Activated CD4-positive, alpha-beta memory T cell treated with anti-CD3 and anti-CD28 coated beads, Interleukin-2, amount 10 ng/mL, durations not matched to agents 7 days and 5 days (primary cell): ENCODE data around the gene LTO1. TPM values are rescaled to one million over a fixed set of nuclear protein-coding genes. Genes with fewer than 3 reads are reported as not detected.

Experiments used
- CTCF ChIA-PET: fragments of 350-600 bp; sonication (Branson Sonifier 250); formaldehyde crosslinking; loops from one replicate; lab custom pipeline; 2021; ENCODE audit warnings: antibody characterized with exemption, inconsistent platforms; lab: Charles Lee
- POLR2A ChIA-PET: fragments of 350-600 bp; sonication (Branson Sonifier 250); formaldehyde crosslinking; loops from one replicate; lab custom pipeline; 2021; ENCODE audit warnings: antibody characterized with exemption; lab: Charles Lee
- DNase-seq: peaks from one replicate; pipeline ENCODE4 v3.0.0-alpha.2; 2020
- H3K27ac Mint-ChIP-seq: one replicate; pipeline ENCODE4 v1.8.0; 2021; ENCODE audit warnings: mild to moderate bottlenecking, mixed read lengths
- H3K27me3 Mint-ChIP-seq: one replicate; pipeline ENCODE4 v1.8.0; 2021; ENCODE audit warnings: mixed read lengths
- H3K36me3 Mint-ChIP-seq: one replicate; pipeline ENCODE4 v1.8.0; 2021; ENCODE audit warnings: low read depth, mixed read lengths
- H3K4me1 Mint-ChIP-seq: one replicate; pipeline ENCODE4 v1.8.0; 2021; ENCODE audit warnings: mixed read lengths
- H3K4me3 Mint-ChIP-seq: one replicate; pipeline ENCODE4 v1.8.0; 2021; ENCODE audit warnings: mild to moderate bottlenecking, mixed read lengths
- H3K9me3 Mint-ChIP-seq: one replicate; pipeline ENCODE4 v1.8.0; 2021; ENCODE audit warnings: mixed read lengths
- total RNA-seq, 2 experiments: library from RNA; stranded (reverse); gene quantifications; one replicate each; pipeline ENCODE4 v1.2.3, GENCODE V29; 2021

LTO1 gene
- total RNA-seq, 2 experiments from 2014 or later, result 23.4 to 25.5 TPM

- Mint-ChIP-seq H3K4me1 (no peaks in the 10 kb centered on the region), H3K4me3 (no peak overlapping the region), H3K9me3 (no peaks in the 10 kb centered on the region), H3K27me3 (no peaks in the 10 kb centered on the region), H3K27ac (no peak overlapping the region), H3K36me3 (no peaks in the 10 kb centered on the region)
- CTCF ChIA-PET, result no interaction called here
- DNase-seq, result no peak
- POLR2A ChIA-PET, result no interaction called here
These were observed 17.1 kb downstream of the LTO1 start for GRCh38 chr11:69657911-69658625.

DNA sequence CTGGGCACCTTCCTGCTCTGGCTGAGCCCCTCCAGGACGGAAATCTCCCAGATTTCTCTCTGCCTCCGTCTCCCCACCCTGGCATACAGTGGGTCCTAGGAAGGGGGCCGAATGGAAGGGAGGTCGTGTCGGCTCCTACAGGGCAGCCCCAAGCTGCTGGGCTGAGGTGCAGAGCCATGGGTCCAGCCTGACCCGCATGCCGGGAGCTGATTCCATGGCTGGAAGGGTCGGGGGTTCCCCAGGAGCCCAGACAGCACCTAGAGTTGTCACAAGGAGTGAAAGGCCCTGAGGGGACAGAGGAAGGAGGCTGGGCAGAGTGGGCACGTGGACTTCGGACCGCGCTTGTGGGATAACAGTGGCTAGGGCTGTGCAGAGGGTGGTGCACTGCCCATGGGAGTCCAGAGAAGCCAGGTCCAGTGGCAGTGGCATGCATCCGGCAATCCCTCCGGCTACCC, 17.7 kb downstream of the LTO1 start:
- CTCF ChIA-PET, result interaction anchor here (2.4 kb wide), 1 partner anchor 13 kb away, joined by 8 read pairs; no protein-coding TSS in a partner anchor
- Mint-ChIP-seq H3K9me3 (no peaks in the 10 kb centered on the region), H3K27ac (no peak overlapping the region)

DNA sequence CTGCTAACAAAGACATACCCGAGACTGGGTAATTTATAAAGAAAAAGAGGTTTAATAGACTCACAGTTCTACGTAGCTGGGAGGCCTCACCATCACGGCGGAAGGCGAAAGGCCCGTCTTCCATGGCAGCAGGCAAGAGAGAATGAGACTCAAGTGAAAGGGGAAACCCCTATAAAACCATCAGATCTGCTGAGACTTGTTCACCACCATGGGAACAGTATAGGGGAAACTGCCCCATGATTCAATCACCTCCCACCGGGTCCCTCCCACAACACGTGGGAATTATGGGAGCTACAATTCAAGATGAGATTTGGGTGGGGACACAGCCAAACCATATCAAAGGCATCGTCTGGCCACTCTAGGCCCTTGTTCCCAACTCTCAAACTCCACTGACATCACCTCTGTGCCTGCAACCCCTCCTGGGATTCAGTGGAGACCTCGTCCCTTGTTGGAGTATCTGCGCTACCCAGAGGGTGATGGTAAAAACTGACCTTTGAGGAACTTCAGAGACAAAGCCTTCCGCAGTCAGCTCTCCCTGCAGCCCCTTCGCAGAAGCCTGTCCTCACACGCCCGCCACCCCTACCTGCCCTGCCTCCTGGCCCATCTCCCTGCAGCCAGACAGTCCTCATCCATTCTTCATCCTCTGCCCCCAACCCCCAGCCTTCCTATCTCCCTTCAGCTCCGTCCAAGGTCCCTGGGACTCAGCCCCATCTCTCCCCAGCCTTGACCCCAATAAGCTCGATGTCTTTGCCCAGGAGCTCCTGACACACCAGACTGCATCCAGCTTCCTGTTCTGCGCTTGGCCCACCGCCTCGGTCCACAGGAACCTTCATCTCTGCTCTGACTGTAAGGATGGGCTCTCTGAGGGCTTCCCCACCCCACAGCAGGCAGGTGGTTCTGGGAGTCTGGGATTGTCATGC, 18.4 kb downstream of the LTO1 start:
- no peak for DNase-seq
- no peaks in the 10 kb centered on the region for H3K9me3 Mint-ChIP-seq
- H3K4me1 Mint-ChIP-seq, result no peaks in the 10 kb centered on the region
- H3K27ac Mint-ChIP-seq, result no peak overlapping the region
- ChIA-PET CTCF (interaction anchor here (2.4 kb wide), 1 partner anchor 14 kb away, joined by 8 read pairs; no protein-coding TSS in a partner anchor), POLR2A (no interaction called here)
- no peaks in the 10 kb centered on the region for H3K36me3 Mint-ChIP-seq
- no peak overlapping the region for H3K4me3 Mint-ChIP-seq
- no peaks in the 10 kb centered on the region for H3K27me3 Mint-ChIP-seq

More for the DNA sequence above, 17.7 kb downstream of the LTO1 start:
- Mint-ChIP-seq H3K36me3 (no peaks in the 10 kb centered on the region), H3K4me1 (no peaks in the 10 kb centered on the region), H3K27me3 (no peaks in the 10 kb centered on the region), H3K4me3 (no peak overlapping the region)
- POLR2A ChIA-PET, result no interaction called here
- no peak for DNase-seq

DNA sequence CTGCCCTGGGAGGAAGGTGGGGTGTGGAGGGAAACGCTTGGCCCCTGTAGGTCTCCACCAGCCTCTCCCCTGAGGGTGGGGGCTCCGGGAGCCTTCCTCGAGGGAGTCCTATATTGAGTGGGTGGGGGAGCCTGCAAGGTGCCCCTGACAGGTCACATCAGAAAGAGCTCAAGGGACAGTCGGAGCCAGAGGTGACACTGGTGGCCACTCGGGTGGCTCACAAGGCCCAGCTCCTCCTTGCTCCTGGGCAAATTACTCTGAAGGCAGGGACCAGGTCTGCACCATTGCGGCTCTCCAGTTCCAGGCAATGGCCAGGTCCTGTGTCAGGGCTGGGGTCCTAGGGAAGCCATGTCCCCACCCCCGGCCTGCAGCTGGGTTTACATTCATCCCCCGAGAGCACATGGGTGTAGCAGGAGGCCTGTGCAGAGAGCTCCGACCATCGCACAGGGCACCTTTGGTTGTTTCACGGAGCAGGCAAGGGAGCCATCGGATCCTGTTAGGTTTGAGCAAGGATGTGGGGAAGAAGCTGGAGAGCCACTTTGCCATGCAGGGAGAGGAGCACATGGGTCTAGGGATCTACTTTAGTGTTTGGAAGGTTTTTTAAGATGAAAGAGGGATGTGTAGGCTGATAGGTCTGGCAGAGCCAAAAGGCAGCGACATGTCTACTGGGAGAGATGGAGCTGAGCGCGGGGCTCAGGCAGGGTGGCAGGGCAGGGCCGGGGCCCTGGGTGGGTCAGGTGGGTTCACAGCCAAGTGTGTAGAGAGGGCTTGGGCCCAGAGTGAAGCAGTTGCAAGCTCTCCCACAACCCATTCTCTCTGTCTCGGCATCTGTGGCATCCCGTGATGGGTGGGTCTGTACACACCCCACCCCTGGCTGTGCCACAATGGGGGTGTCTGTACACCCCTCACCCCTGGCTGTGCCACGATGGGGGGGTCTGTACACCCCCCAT, 19.4 kb downstream of the LTO1 start:
- DNase-seq, result no peak
- H3K4me3 Mint-ChIP-seq, result no peak overlapping the region
- ChIA-PET CTCF (interaction anchor here (2.4 kb wide), 1 partner anchor 15 kb away, joined by 8 read pairs; no protein-coding TSS in a partner anchor), POLR2A (interaction anchor here (0.7 kb wide), 1 partner anchor 14 kb away, joined by 3 read pairs; no protein-coding TSS in a partner anchor)
- H3K27ac Mint-ChIP-seq, result no peak overlapping the region
- H3K36me3 Mint-ChIP-seq, result no peaks in the 10 kb centered on the region
- no peaks in the 10 kb centered on the region for H3K9me3 Mint-ChIP-seq
- no peaks in the 10 kb centered on the region for H3K27me3 Mint-ChIP-seq
- H3K4me1 Mint-ChIP-seq, result no peaks in the 10 kb centered on the region

GRCh38 chr11:69654660-69655478, 20.3 kb downstream of the LTO1 start:
- DNase-seq, result no peak
- H3K27me3 Mint-ChIP-seq, result no peaks in the 10 kb centered on the region
- no peak overlapping the region for H3K27ac Mint-ChIP-seq
- H3K36me3 Mint-ChIP-seq, result no peaks in the 10 kb centered on the region
- no peaks in the 10 kb centered on the region for H3K4me1 Mint-ChIP-seq
- ChIA-PET POLR2A (interaction anchor here (0.7 kb wide), 1 partner anchor 15 kb away, joined by 3 read pairs; no protein-coding TSS in a partner anchor), CTCF (interaction anchor here (2.4 kb wide), 1 partner anchor 16 kb away, joined by 8 read pairs; no protein-coding TSS in a partner anchor)
- H3K4me3 Mint-ChIP-seq, result no peak overlapping the region
- H3K9me3 Mint-ChIP-seq, result no peaks in the 10 kb centered on the region

DNA sequence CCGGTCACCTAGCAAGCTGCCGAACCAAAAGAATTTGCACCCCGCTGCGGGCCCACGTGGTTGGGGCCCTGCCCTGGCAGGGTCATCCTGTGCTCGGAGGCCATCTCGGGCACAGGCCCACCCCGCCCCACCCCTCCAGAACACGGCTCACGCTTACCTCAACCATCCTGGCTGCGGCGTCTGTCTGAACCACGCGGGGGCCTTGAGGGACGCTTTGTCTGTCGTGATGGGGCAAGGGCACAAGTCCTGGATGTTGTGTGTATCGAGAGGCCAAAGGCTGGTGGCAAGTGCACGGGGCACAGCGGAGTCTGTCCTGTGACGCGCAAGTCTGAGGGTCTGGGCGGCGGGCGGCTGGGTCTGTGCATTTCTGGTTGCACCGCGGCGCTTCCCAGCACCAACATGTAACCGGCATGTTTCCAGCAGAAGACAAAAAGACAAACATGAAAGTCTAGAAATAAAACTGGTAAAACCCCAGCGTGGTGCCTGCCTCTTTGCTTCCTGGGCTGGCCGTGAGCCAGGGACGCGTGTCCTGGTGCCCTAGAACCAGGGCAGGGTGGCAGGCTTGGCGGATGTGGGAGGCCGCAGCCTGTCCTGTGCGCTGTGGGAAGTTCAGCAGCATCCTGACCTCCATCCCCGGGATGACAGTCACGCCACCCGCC, 21.0 kb downstream of the LTO1 start:
- Mint-ChIP-seq H3K36me3 (no peaks in the 10 kb centered on the region), H3K27ac (no peak overlapping the region), H3K4me1 (no peaks in the 10 kb centered on the region), H3K4me3 (no peak overlapping the region), H3K27me3 (no peaks in the 10 kb centered on the region), H3K9me3 (no peaks in the 10 kb centered on the region)
- ChIA-PET CTCF (no interaction called here), POLR2A (no interaction called here)
- no peak for DNase-seq

DNA sequence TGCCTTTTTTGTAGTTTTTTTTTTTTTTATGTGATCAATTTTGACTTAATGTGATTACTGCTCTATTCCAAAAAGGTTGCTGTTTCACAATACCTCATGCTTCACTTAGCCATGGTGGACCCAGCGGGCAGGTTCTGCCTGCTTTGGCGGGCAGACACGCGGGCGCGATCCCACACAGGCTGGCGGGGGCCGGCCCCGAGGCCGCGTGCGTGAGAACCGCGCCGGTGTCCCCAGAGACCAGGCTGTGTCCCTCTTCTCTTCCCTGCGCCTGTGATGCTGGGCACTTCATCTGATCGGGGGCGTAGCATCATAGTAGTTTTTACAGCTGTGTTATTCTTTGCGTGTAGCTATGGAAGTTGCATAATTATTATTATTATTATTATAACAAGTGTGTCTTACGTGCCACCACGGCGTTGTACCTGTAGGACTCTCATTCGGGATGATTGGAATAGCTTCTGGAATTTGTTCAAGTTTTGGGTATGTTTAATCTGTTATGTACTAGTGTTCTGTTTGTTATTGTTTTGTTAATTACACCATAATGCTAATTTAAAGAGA, 21.7 kb downstream of the LTO1 start:
- Mint-ChIP-seq H3K4me1 (no peaks in the 10 kb centered on the region), H3K27me3 (no peaks in the 10 kb centered on the region), H3K36me3 (no peaks in the 10 kb centered on the region), H3K9me3 (no peaks in the 10 kb centered on the region), H3K4me3 (no peak overlapping the region), H3K27ac (no peak overlapping the region)
- POLR2A ChIA-PET, result no interaction called here
- CTCF ChIA-PET, result no interaction called here
- no peak for DNase-seq

DNA sequence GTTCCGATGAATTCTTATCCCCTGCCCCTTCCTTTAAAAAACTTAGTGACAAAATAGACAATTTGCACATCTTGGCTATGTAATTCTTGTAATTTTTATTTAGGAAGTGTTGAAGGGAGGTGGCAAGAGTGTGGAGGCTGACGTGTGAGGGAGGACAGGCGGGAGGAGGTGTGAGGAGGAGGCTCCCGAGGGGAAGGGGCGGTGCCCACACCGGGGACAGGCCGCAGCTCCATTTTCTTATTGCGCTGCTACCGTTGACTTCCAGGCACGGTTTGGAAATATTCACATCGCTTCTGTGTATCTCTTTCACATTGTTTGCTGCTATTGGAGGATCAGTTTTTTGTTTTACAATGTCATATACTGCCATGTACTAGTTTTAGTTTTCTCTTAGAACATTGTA, 22.2 kb downstream of the LTO1 start:
- no peaks in the 10 kb centered on the region for H3K9me3 Mint-ChIP-seq
- no peak overlapping the region for H3K27ac Mint-ChIP-seq
- no peak overlapping the region for H3K4me3 Mint-ChIP-seq
- DNase-seq, result no peak
- H3K4me1 Mint-ChIP-seq, result no peaks in the 10 kb centered on the region
- H3K27me3 Mint-ChIP-seq, result no peaks in the 10 kb centered on the region
- ChIA-PET CTCF (no interaction called here), POLR2A (no interaction called here)
- no peaks in the 10 kb centered on the region for H3K36me3 Mint-ChIP-seq

- ChIA-PET POLR2A (no interaction called here), CTCF (interaction anchor here (1.2 kb wide), 1 partner anchor 18 kb away, joined by 3 read pairs; no protein-coding TSS in a partner anchor)
- DNase-seq, result no peak
- Mint-ChIP-seq H3K27ac (no peak overlapping the region), H3K36me3 (no peaks in the 10 kb centered on the region), H3K4me3 (no peak overlapping the region), H3K4me1 (no peaks in the 10 kb centered on the region), H3K27me3 (no peaks in the 10 kb centered on the region), H3K9me3 (no peaks in the 10 kb centered on the region)
These were observed 23.1 kb downstream of the LTO1 start for GRCh38 chr11:69651834-69652620.

GRCh38 chr11:69650832-69651344, 24.3 kb downstream of the LTO1 start:
- H3K4me3 Mint-ChIP-seq, result no peak overlapping the region
- DNase-seq, result no peak
- no peaks in the 10 kb centered on the region for H3K4me1 Mint-ChIP-seq
- no peaks in the 10 kb centered on the region for H3K9me3 Mint-ChIP-seq
- H3K36me3 Mint-ChIP-seq, result no peaks in the 10 kb centered on the region
- no peak overlapping the region for H3K27ac Mint-ChIP-seq
- no peaks in the 10 kb centered on the region for H3K27me3 Mint-ChIP-seq
- CTCF ChIA-PET, result interaction anchor here (1.2 kb wide), 1 partner anchor 19 kb away, joined by 3 read pairs; no protein-coding TSS in a partner anchor
- POLR2A ChIA-PET, result no interaction called here
